Kidney epithelial cell (primary cell): Measurements from ENCODE around the gene SASH1. TPM values are rescaled to one million over a fixed set of nuclear protein-coding genes. Genes with fewer than 3 reads are reported as not detected.
"Not testable (repeated sequence)": the region's sequence is repeated elsewhere in the genome, so short reads cannot be mapped to it uniquely, and the experiment has no call there.

Source experiments
- DNase-seq: peaks from one replicate; pipeline ENCODE4 v3.0.0-alpha.2; 2010; ENCODE audit warnings: low read depth
- H3K27me3 ChIP-seq: 2 replicates; pipeline ENCODE4 v1.6.0; 2011; ENCODE audit warnings: low read length; ENCODE audit not compliant: control insufficient read depth, insufficient read depth
- H3K36me3 ChIP-seq: 2 replicates; pipeline ENCODE4 v1.5.1; 2011; ENCODE audit warnings: low read length; ENCODE audit not compliant: control insufficient read depth, insufficient read depth
- H3K4me3 ChIP-seq: 2 replicates; pipeline ENCODE4 v1.5.1; 2011; ENCODE audit warnings: low read depth, mild to moderate bottlenecking, control low read depth, low read length
- CTCF ChIP-seq: IDR thresholded peaks from 2 replicates; pipeline ENCODE4 v1.5.1; 2011; ENCODE audit warnings: mild to moderate bottlenecking, moderate library complexity, low read length, control low read depth, inconsistent platforms; ENCODE audit not compliant: insufficient read depth, poor library complexity, severe bottlenecking
- total RNA-seq: library from RNA; depleted of rRNA; stranded (reverse); fragments of >200 nt; gene quantifications from 2 replicates; pipeline ENCODE4 v1.2.3, GENCODE V29; 2015

Gene SASH1
- total RNA-seq, 1 donor from 2014 or later, result 13.8 TPM

GRCh38 chr6:148580442-148580841 lies 237.8 kb downstream of the SASH1 start:
- Histone ChIP-seq H3K4me3 (no peak overlapping the region), H3K27me3 (no peaks in the 10 kb centered on the region), H3K36me3 (no peaks in the 10 kb centered on the region)
- no peak for TF ChIP-seq CTCF
- DNase-seq, result no peak

- no peak for DNase-seq
- no peaks in the 10 kb centered on the region for H3K36me3 ChIP-seq
- no peak overlapping the region for H3K4me3 ChIP-seq
- no peaks in the 10 kb centered on the region for H3K27me3 ChIP-seq
- no peak for TF ChIP-seq CTCF
Observed at GRCh38 chr6:148583631-148584030, 241.0 kb downstream of the SASH1 start.

GRCh38 chr6:148585641-148586040 lies 243.0 kb downstream of the SASH1 start:
- H3K27me3 ChIP-seq, DNase-seq, H3K4me3 ChIP-seq, H3K36me3 ChIP-seq: not testable (repeated sequence)

GRCh38 chr6:148590883-148591282 lies 248.2 kb downstream of the SASH1 start:
- no peak for TF ChIP-seq CTCF
- Histone ChIP-seq H3K27me3 (no peaks in the 10 kb centered on the region), H3K36me3 (no peaks in the 10 kb centered on the region), H3K4me3 (no peak overlapping the region)
- DNase-seq, result no peak

GRCh38 chr6:148591656-148592055 lies 249.0 kb downstream of the SASH1 start:
- DNase-seq, result no peak
- Histone ChIP-seq H3K36me3 (no peaks in the 10 kb centered on the region), H3K4me3 (no peak overlapping the region), H3K27me3 (no peaks in the 10 kb centered on the region)
- no peak for TF ChIP-seq CTCF

- Histone ChIP-seq H3K4me3 (no peak overlapping the region), H3K36me3 (no peaks in the 10 kb centered on the region), H3K27me3 (no peaks in the 10 kb centered on the region)
- DNase-seq, result peak; percentile 16
- TF ChIP-seq CTCF, result no peak
Observed at GRCh38 chr6:148593130-148593812, 250.6 kb downstream of the SASH1 start.
